ENCODE measurements around the gene SPOCK2.

- TF ChIP-seq CTCF (optimal IDR thresholded peaks at IDR 0.05 in 1 of 3, IDR thresholded peaks at IDR 0.05 in 1 of 3, conservative IDR thresholded peaks at IDR 0.05 in 1 of 3; ENCODE audit: extremely low read depth in 1 of 3, insufficient read depth in 2 of 3, low read length in 3 of 3), result no peak
- no peak for TF ChIP-seq EZH2 (IDR thresholded peaks at IDR 0.05; ENCODE audit: low read length)
Measured at GRCh38 chr10:72013202-72013945, 75.0 kb downstream of the SPOCK2 start.
